Loucy (cell line): ENCODE measurements around the gene SH3RF1.
"Not testable (repeated sequence)": the region's sequence is repeated elsewhere in the genome, so short reads cannot be mapped to it uniquely, and the experiment has no call there.

Experiments
- H2AFZ ChIP-seq: fragments of 200-600 bp; sonication (generic); 2 replicates; pipeline ENCODE4 v1.6.0; 2016; ENCODE audit warnings: antibody characterized with exemption, mild to moderate bottlenecking, low read length, moderate library complexity
- H3F3A ChIP-seq: fragments of 200-600 bp; 2 replicates; pipeline ENCODE4 v1.6.0; 2016; ENCODE audit warnings: antibody characterized with exemption, low read depth, mild to moderate bottlenecking
- H3K27me3 ChIP-seq: fragments of 200-600 bp; sonication (generic); 2 replicates; pipeline ENCODE4 v1.6.1; 2014; ENCODE audit warnings: low read length, mild to moderate bottlenecking; ENCODE audit not compliant: insufficient read depth, poor library complexity, severe bottlenecking
- H3K36me3 ChIP-seq: fragments of 200-600 bp; sonication (generic); 2 replicates; pipeline ENCODE4 v1.6.1; 2016; ENCODE audit warnings: low read length; ENCODE audit not compliant: insufficient read depth
- H3K4me1 ChIP-seq: fragments of 200-600 bp; sonication (generic); 2 replicates; pipeline ENCODE4 v1.5.1; 2014; ENCODE audit warnings: low read length, mild to moderate bottlenecking; ENCODE audit not compliant: insufficient read depth, poor library complexity, severe bottlenecking
- H3K4me2 ChIP-seq: fragments of 200-600 bp; sonication (generic); 2 replicates; pipeline ENCODE4 v1.6.0; 2014; ENCODE audit warnings: antibody characterized with exemption, low read length, low read depth, mild to moderate bottlenecking; ENCODE audit not compliant: poor library complexity, severe bottlenecking
- H3K4me3 ChIP-seq: fragments of 200-600 bp; sonication (generic); 2 replicates; pipeline ENCODE4 v1.5.1; 2014; ENCODE audit warnings: low read length, mild to moderate bottlenecking, mixed read lengths; ENCODE audit not compliant: poor library complexity, severe bottlenecking
- H3K79me2 ChIP-seq: fragments of 200-600 bp; sonication (generic); 2 replicates; pipeline ENCODE4 v1.6.1; 2014; ENCODE audit warnings: low read length; ENCODE audit not compliant: insufficient read depth
- H3K9ac ChIP-seq: fragments of 200-600 bp; sonication (generic); 2 replicates; pipeline ENCODE4 v1.6.0; 2014; ENCODE audit warnings: mild to moderate bottlenecking, low read depth, low read length, moderate library complexity; ENCODE audit not compliant: poor library complexity, severe bottlenecking
- H3K9me2 ChIP-seq: fragments of 200-600 bp; sonication (generic); replicated peaks from 2 replicates; pipeline ENCODE4 v1.6.1; 2016; ENCODE audit warnings: low read depth, low read length, mixed read lengths
- H3K9me3 ChIP-seq: fragments of 200-600 bp; sonication (generic); 2 replicates; pipeline ENCODE4 v1.6.1; 2014; ENCODE audit warnings: mild to moderate bottlenecking, antibody characterized with exemption, low read length, low read depth; ENCODE audit not compliant: insufficient read depth
- H4K20me1 ChIP-seq: fragments of 200-600 bp; sonication (generic); 2 replicates; pipeline ENCODE4 v1.6.0; 2014; ENCODE audit warnings: antibody characterized with exemption, low read length, mild to moderate bottlenecking; ENCODE audit not compliant: insufficient read depth, poor library complexity, severe bottlenecking
- CTCF ChIP-seq: fragments of 200-600 bp; sonication (generic); conservative IDR thresholded peaks from 2 replicates; pipeline ENCODE4 v1.5.1; 2014; ENCODE audit warnings: mild to moderate bottlenecking, antibody characterized with exemption, low read length
- EZH2phosphoT487 ChIP-seq: fragments of 200-600 bp; IDR thresholded peaks from 2 replicates; pipeline ENCODE4 v1.6.1; 2018; ENCODE audit warnings: antibody characterized with exemption, mild to moderate bottlenecking, moderate library complexity, borderline replicate concordance

SH3RF1 gene

GRCh38 chr4:169198167-169198566, 72.6 kb downstream of the SH3RF1 start:
- no peaks in the 10 kb centered on the region for H3K9me2 ChIP-seq

GRCh38 chr4:169197206-169197605, 73.5 kb downstream of the SH3RF1 start:
- not testable (repeated sequence) for H4K20me1 ChIP-seq, H3K36me3 ChIP-seq, H3F3A ChIP-seq, H3K9me2 ChIP-seq, H2AFZ ChIP-seq, H3K79me2 ChIP-seq, H3K9ac ChIP-seq, H3K4me2 ChIP-seq, H3K9me3 ChIP-seq, H3K27me3 ChIP-seq, H3K4me3 ChIP-seq
- H3K4me1 ChIP-seq = peaks cover 13% of the 10 kb centered on the region

More at GRCh38 chr4:169198167-169198566, 72.6 kb downstream of the SH3RF1 start:
- Histone ChIP-seq H3K79me2 (no peaks in the 10 kb centered on the region), H3K9me3 (peaks cover 9% of the 10 kb centered on the region; the same call in 1 of the 2 replicates), H3K9ac (no peak overlapping the region), H3K4me1 (peaks cover 13% of the 10 kb centered on the region), H2AFZ (no peak overlapping the region), H3K4me3 (no peak overlapping the region), H3K27me3 (no peaks in the 10 kb centered on the region), H3K36me3 (no peaks in the 10 kb centered on the region), H3F3A (no peaks in the 10 kb centered on the region), H4K20me1 (no peaks in the 10 kb centered on the region), H3K4me2 (no peak overlapping the region)
- TF ChIP-seq EZH2phosphoT487 (no peak), CTCF (no peak)

- Histone ChIP-seq H4K20me1 (no peaks in the 10 kb centered on the region), H3K4me2 (no peak overlapping the region), H3K4me3 (no peak overlapping the region), H3F3A (no peaks in the 10 kb centered on the region), H3K79me2 (no peaks in the 10 kb centered on the region), H3K36me3 (no peaks in the 10 kb centered on the region), H3K4me1 (peaks cover 13% of the 10 kb centered on the region), H3K9me3 (peaks cover 9% of the 10 kb centered on the region; the same call in 1 of the 2 replicates), H3K27me3 (no peaks in the 10 kb centered on the region), H3K9ac (no peak overlapping the region), H3K9me2 (no peaks in the 10 kb centered on the region), H2AFZ (no peak overlapping the region)
- no peak for TF ChIP-seq EZH2phosphoT487
- no peak for TF ChIP-seq CTCF
Measured at GRCh38 chr4:169195032-169195431, 75.7 kb downstream of the SH3RF1 start.

- H4K20me1 ChIP-seq, H3K36me3 ChIP-seq, H3F3A ChIP-seq, H3K79me2 ChIP-seq, H3K9me2 ChIP-seq, H3K4me1 ChIP-seq, H3K9ac ChIP-seq, H3K4me3 ChIP-seq, H2AFZ ChIP-seq, H3K9me3 ChIP-seq, H3K4me2 ChIP-seq, H3K27me3 ChIP-seq: not testable (repeated sequence)
Measured at GRCh38 chr4:169189968-169190367, 80.8 kb downstream of the SH3RF1 start.
